Right forelimb (tissue), 1 donor: ENCODE results near the gene CACNA1B.

ENCODE experiments used
- DNase-seq: peaks from one replicate; pipeline ENCODE4 v3.0.0-alpha.2; 2018

The CACNA1B gene

GRCh38 chr9:138061631-138062030, 184.0 kb downstream of the CACNA1B start:
- peak; percentile 12 for DNase-seq

- no peak for DNase-seq
Measured at GRCh38 chr9:138062196-138062595, 184.6 kb downstream of the CACNA1B start.

GRCh38 chr9:138063033-138063432, 185.5 kb downstream of the CACNA1B start:
- peak; percentile 5 for DNase-seq

GRCh38 chr9:138063785-138064184, 186.2 kb downstream of the CACNA1B start:
- DNase-seq, result peak; percentile 19

- DNase-seq, result peak; percentile 22
Measured at GRCh38 chr9:138064547-138064946, 187.0 kb downstream of the CACNA1B start.

GRCh38 chr9:138065287-138065686, 187.7 kb downstream of the CACNA1B start:
- peak; percentile 13 for DNase-seq

GRCh38 chr9:138066049-138066448, 188.5 kb downstream of the CACNA1B start:
- DNase-seq, result no peak

GRCh38 chr9:138067613-138068367, 190.2 kb downstream of the CACNA1B start:
- DNase-seq, result peak; percentile 5

- DNase-seq, result peak; percentile 2
Measured at GRCh38 chr9:138068601-138069035, 191.0 kb downstream of the CACNA1B start.

GRCh38 chr9:138069731-138070456, 192.3 kb downstream of the CACNA1B start:
- DNase-seq, result peak; percentile 21

GRCh38 chr9:138070815-138071214, 193.2 kb downstream of the CACNA1B start:
- no peak for DNase-seq

- no peak for DNase-seq
Measured at GRCh38 chr9:138071292-138071691, 193.7 kb downstream of the CACNA1B start.

- peak; percentile 5 for DNase-seq
Measured at GRCh38 chr9:138071731-138072130, 194.1 kb downstream of the CACNA1B start.

GRCh38 chr9:138072161-138072842, 194.7 kb downstream of the CACNA1B start:
- peak; percentile 18 for DNase-seq

- no peak for DNase-seq
Measured at GRCh38 chr9:138072897-138073296, 195.3 kb downstream of the CACNA1B start.

- no peak for DNase-seq
Measured at GRCh38 chr9:138073408-138073807, 195.8 kb downstream of the CACNA1B start.

- peak; percentile 17 for DNase-seq
Measured at GRCh38 chr9:138073808-138074207, 196.2 kb downstream of the CACNA1B start.

- DNase-seq, result no peak
Measured at GRCh38 chr9:138074516-138074915, 196.9 kb downstream of the CACNA1B start.

- no peak for DNase-seq
Measured at GRCh38 chr9:138075496-138075895, 197.9 kb downstream of the CACNA1B start.

- peak; percentile 34 for DNase-seq
Measured at GRCh38 chr9:138075961-138076649, 198.5 kb downstream of the CACNA1B start.

- no peak for DNase-seq
Measured at GRCh38 chr9:138076650-138077009, 199.0 kb downstream of the CACNA1B start.

- peak; percentile 22 for DNase-seq
Measured at GRCh38 chr9:138077126-138077525, 199.5 kb downstream of the CACNA1B start.
